SK-N-SH (cell line): Measurements from ENCODE around the gene MARCHF10. TPM values are rescaled to one million over a fixed set of nuclear protein-coding genes. Genes with fewer than 3 reads are reported as not detected.

Source experiments
- CTCF ChIA-PET: fragments of 300-600, 350-600 bp; formaldehyde crosslinking; extraction: SDS; loops from one replicate; lab custom pipeline; 2021; lab: Yijun Ruan, JAX
- POLR2A ChIA-PET: fragments of 350-600 bp; sonication (Branson Sonifier 250); formaldehyde crosslinking; extraction: SDS; loops from one replicate; lab custom pipeline; 2020; ENCODE audit warnings: antibody characterized with exemption, inconsistent platforms; lab: Yijun Ruan, JAX
- DNase-seq: peaks from one replicate; pipeline ENCODE4 v3.0.0; 2012
- H2AFZ ChIP-seq: fragments of 200-600 bp; sonication (generic); 2 replicates; pipeline ENCODE4 v1.8.1; 2016; ENCODE audit warnings: antibody characterized with exemption, mild to moderate bottlenecking, low read depth
- H3F3A ChIP-seq: fragments of 200-600 bp; sonication (generic); replicated peaks from 2 replicates; pipeline ENCODE3; 2016; ENCODE audit warnings: antibody characterized with exemption, mild to moderate bottlenecking; ENCODE audit not compliant: insufficient read depth
- H3K27ac ChIP-seq, 2 experiments: fragments of 200-500 bp in 1 of 2; fragments of 200-600 bp in 1 of 2; sonication (Bioruptor generic) in 1 of 2; sonication (generic), shearing (Covaris generic) in 1 of 2; 2 replicates each; pipeline versions ENCODE4 v1.5.1 to v1.6.1; 2014 to 2016; ENCODE audit warnings: low read depth in 2 of 2, inconsistent platforms in 1 of 2, low read length in 1 of 2, mild to moderate bottlenecking in 1 of 2, mixed read lengths in 1 of 2
- H3K27me3 ChIP-seq: fragments of 200-600 bp; sonication (generic), shearing (Covaris generic); 2 replicates; pipeline ENCODE4 v1.6.1; 2016; ENCODE audit warnings: mixed run types; ENCODE audit not compliant: insufficient read depth
- H3K36me3 ChIP-seq, 2 experiments: fragments of 200-500 bp in 1 of 2; fragments of 200-600 bp in 1 of 2; sonication (Bioruptor generic) in 1 of 2; sonication (generic) in 1 of 2; replicated peaks in 1 of 2; 2 replicates each; pipeline versions ENCODE3 to v1.5.1; 2014 to 2016; ENCODE audit warnings: low read length in 1 of 2, mild to moderate bottlenecking in 1 of 2; ENCODE audit not compliant: insufficient read depth in 2 of 2, control insufficient read depth in 1 of 2
- H3K4me1 ChIP-seq, 2 experiments: fragments of 200-500 bp in 1 of 2; fragments of 200-600 bp in 1 of 2; sonication (Bioruptor generic) in 1 of 2; sonication (generic), shearing (Covaris generic) in 1 of 2; 2 replicates each; pipeline versions ENCODE4 v1.5.1 to v1.6.1; 2014 to 2016; ENCODE audit warnings: low read depth in 1 of 2, low read length in 1 of 2, mixed run types in 1 of 2; ENCODE audit not compliant: insufficient read depth in 2 of 2, control insufficient read depth in 1 of 2
- H3K4me2 ChIP-seq: fragments of 200-600 bp; sonication (generic), shearing (Covaris generic); 2 replicates; pipeline ENCODE4 v1.6.1; 2017; ENCODE audit warnings: mixed run types
- H3K4me3 ChIP-seq, 2 experiments: fragments of 200-500 bp in 1 of 2; fragments of 200-600 bp in 1 of 2; sonication (Bioruptor generic) in 1 of 2; sonication (generic), shearing (Covaris generic) in 1 of 2; 2 replicates each; pipeline versions ENCODE4 v1.5.1 to v1.8.1; 2014 to 2016; ENCODE audit warnings: low read depth in 2 of 2, inconsistent platforms in 1 of 2, low read length in 1 of 2, mild to moderate bottlenecking in 1 of 2, mixed read lengths in 1 of 2, moderate library complexity in 1 of 2
- H3K79me2 ChIP-seq: fragments of 200-600 bp; sonication (generic); 2 replicates; pipeline ENCODE4 v1.8.1; 2017; ENCODE audit warnings: mild to moderate bottlenecking; ENCODE audit not compliant: insufficient read depth
- H3K9ac ChIP-seq: fragments of 200-600 bp; sonication (generic); 2 replicates; pipeline ENCODE4 v1.6.1; 2017; ENCODE audit warnings: mixed run types
- H3K9me2 ChIP-seq: fragments of 200-600 bp; sonication (generic); 2 replicates; pipeline ENCODE4 v1.6.1; 2017; ENCODE audit warnings: mixed run types
- H3K9me3 ChIP-seq: fragments of 200-600 bp; sonication (generic); 2 replicates; pipeline ENCODE4 v1.6.1; 2017; ENCODE audit warnings: mixed run types, mild to moderate bottlenecking, moderate library complexity
- H4K20me1 ChIP-seq: fragments of 200-600 bp; sonication (generic); 2 replicates; pipeline ENCODE4 v1.6.1; 2017; ENCODE audit warnings: mild to moderate bottlenecking, mixed run types; ENCODE audit not compliant: insufficient read depth
- CHD2 ChIP-seq: fragments of 150-350 bp; IDR thresholded peaks from 2 replicates; pipeline ENCODE4 v1.6.1; 2018; ENCODE audit warnings: low read length; ENCODE audit not compliant: partially characterized antibody
- ELF1 ChIP-seq: IDR thresholded peaks from 2 replicates; pipeline ENCODE4 v1.4.0; 2012
- EZH2phosphoT487 ChIP-seq: fragments of 200-600 bp; sonication (generic); IDR thresholded peaks from 2 replicates; pipeline ENCODE4 v1.6.1; 2017; ENCODE audit warnings: low read depth, mixed run types, mild to moderate bottlenecking, antibody characterized with exemption, moderate library complexity, borderline replicate concordance
- FOXM1 ChIP-seq: IDR thresholded peaks from 2 replicates; pipeline ENCODE4 v1.4.0; 2012; ENCODE audit warnings: low read depth, mild to moderate bottlenecking
- GABPA ChIP-seq: IDR thresholded peaks from 2 replicates; pipeline ENCODE4 v1.4.0; 2012; ENCODE audit warnings: low read depth, mild to moderate bottlenecking
- JUND ChIP-seq: IDR thresholded peaks from 2 replicates; pipeline ENCODE4 v1.4.0; 2012
- NFIC ChIP-seq: IDR thresholded peaks from 2 replicates; pipeline ENCODE4 v1.4.0; 2012; ENCODE audit warnings: borderline replicate concordance
- NRF1 ChIP-seq: IDR thresholded peaks from 2 replicates; pipeline ENCODE4 v1.6.1; 2012; ENCODE audit warnings: low read depth, mild to moderate bottlenecking, low read length
- POLR2AphosphoS5 ChIP-seq: IDR thresholded peaks from 2 replicates; pipeline ENCODE4 v1.6.1; 2012; ENCODE audit warnings: low read depth, low read length
- TAF1 ChIP-seq: IDR thresholded peaks from 2 replicates; pipeline ENCODE4 v1.6.1; 2012; ENCODE audit warnings: low read depth, mild to moderate bottlenecking, low read length, moderate library complexity, borderline replicate concordance
- ZBTB33 ChIP-seq: IDR thresholded peaks from 2 replicates; pipeline ENCODE4 v1.4.0; 2012; ENCODE audit warnings: low read depth, borderline replicate concordance
- WGBS: methylation state at CpG from one replicate; pipeline ENCODE4 v1.1.6; 2017; ENCODE audit warnings: low lambda C conversion rate; 5-methylcytosine and 5-hydroxymethylcytosine counted together
- polyA plus RNA-seq, 3 experiments: library from polyadenylated mRNA; depleted of rRNA; stranded (reverse); fragments of >200 nt; gene quantifications; 2 replicates each; pipeline ENCODE4 v1.2.3, GENCODE V29; 2012
- TF ChIP-seq, protein P1 (sequence below): fragments of 150-350 bp; IDR thresholded peaks from 2 replicates; pipeline ENCODE4 v1.6.1; 2016; ENCODE audit warnings: mild to moderate bottlenecking, low read depth, low read length
- TF ChIP-seq, protein P2 (sequence below): IDR thresholded peaks from 2 replicates; pipeline ENCODE4 v1.4.0; 2012; ENCODE audit warnings: low read depth, borderline replicate concordance
- TF ChIP-seq, protein P3 (sequence below): fragments of 200-600 bp; sonication (generic); IDR thresholded peaks from 2 replicates; pipeline ENCODE4 v1.6.1; 2017; ENCODE audit warnings: antibody characterized with exemption, mild to moderate bottlenecking, moderate library complexity

The MARCHF10 gene
- polyA plus RNA-seq, 1 of the 3 experiments (the other 2 are of a cell fraction), result 0.16 TPM

DNA sequence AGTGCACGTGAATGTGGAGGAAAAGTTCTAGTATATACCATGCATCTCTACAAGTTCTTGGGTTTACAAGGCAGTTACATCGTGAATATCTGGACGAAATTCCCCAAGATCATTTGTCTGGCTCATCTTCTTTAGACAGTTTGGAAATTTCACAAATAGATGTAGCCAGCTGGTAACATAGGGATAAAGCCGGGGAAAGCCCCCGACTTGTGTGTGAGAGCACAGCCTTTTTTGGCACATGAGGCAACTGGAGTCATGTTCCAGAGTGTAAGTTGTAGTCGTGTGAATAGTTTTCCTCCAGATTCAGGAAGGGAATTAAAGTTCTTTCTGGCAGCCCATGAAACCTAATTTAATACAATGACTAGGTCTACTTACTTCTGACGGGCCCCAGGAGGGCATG, 62.3 kb downstream of the MARCHF10 start:
- TF ChIP-seq GABPA (no peak), TAF1 (no peak), POLR2AphosphoS5 (no peak), ZBTB33 (no peak), ELF1 (no peak), CHD2 (no peak), NRF1 (no peak), EZH2phosphoT487 (no peak), FOXM1 (no peak), JUND (no peak), NFIC (no peak)
- TF ChIP-seq, protein P1, sequence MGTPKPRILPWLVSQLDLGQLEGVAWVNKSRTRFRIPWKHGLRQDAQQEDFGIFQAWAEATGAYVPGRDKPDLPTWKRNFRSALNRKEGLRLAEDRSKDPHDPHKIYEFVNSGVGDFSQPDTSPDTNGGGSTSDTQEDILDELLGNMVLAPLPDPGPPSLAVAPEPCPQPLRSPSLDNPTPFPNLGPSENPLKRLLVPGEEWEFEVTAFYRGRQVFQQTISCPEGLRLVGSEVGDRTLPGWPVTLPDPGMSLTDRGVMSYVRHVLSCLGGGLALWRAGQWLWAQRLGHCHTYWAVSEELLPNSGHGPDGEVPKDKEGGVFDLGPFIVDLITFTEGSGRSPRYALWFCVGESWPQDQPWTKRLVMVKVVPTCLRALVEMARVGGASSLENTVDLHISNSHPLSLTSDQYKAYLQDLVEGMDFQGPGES, result no peak
- TF ChIP-seq, protein P2, sequence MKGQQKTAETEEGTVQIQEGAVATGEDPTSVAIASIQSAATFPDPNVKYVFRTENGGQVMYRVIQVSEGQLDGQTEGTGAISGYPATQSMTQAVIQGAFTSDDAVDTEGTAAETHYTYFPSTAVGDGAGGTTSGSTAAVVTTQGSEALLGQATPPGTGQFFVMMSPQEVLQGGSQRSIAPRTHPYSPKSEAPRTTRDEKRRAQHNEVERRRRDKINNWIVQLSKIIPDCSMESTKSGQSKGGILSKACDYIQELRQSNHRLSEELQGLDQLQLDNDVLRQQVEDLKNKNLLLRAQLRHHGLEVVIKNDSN, result no peak
- TF ChIP-seq, protein P3, sequence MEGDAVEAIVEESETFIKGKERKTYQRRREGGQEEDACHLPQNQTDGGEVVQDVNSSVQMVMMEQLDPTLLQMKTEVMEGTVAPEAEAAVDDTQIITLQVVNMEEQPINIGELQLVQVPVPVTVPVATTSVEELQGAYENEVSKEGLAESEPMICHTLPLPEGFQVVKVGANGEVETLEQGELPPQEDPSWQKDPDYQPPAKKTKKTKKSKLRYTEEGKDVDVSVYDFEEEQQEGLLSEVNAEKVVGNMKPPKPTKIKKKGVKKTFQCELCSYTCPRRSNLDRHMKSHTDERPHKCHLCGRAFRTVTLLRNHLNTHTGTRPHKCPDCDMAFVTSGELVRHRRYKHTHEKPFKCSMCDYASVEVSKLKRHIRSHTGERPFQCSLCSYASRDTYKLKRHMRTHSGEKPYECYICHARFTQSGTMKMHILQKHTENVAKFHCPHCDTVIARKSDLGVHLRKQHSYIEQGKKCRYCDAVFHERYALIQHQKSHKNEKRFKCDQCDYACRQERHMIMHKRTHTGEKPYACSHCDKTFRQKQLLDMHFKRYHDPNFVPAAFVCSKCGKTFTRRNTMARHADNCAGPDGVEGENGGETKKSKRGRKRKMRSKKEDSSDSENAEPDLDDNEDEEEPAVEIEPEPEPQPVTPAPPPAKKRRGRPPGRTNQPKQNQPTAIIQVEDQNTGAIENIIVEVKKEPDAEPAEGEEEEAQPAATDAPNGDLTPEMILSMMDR, result no peak
- Histone ChIP-seq H3K4me3 (no peak overlapping the region), H2AFZ (no peak overlapping the region), H3K9me2 (no peaks in the 10 kb centered on the region), H3K4me2 (no peak overlapping the region), H3K27me3 (no peaks in the 10 kb centered on the region), H3F3A (no peaks in the 10 kb centered on the region), H4K20me1 (no peaks in the 10 kb centered on the region), H3K9me3 (no peaks in the 10 kb centered on the region), H3K27ac (no peak overlapping the region), H3K79me2 (no peaks in the 10 kb centered on the region), H3K9ac (no peak overlapping the region), H3K36me3 (no peaks in the 10 kb centered on the region), H3K4me1 (peaks cover 0 to 7% of the 10 kb centered on the region in 2 experiments; a peak in 1 of 4 replicates)
- ChIA-PET POLR2A (no interaction called here), CTCF (interaction anchor here (1.6 kb wide), 1 partner anchor 9 kb away, joined by 3 read pairs; no protein-coding TSS in a partner anchor)
- WGBS, result 82% methylated on average over 7 of the region's 7 CpGs
- DNase-seq, result no peak
